Measurements from ENCODE around the gene LYPD6.

The LYPD6 gene

GRCh38 chr2:149466635-149467034 lies 136.2 kb downstream of the LYPD6 start:
- Histone ChIP-seq H3K27me3 (ENCODE audit: control insufficient read depth, insufficient read depth, low read length) (no peaks in the 10 kb centered on the region), H3K9me3 (ENCODE audit: control insufficient read depth, insufficient read depth, low read length) (no peaks in the 10 kb centered on the region), H3K36me3 (ENCODE audit: control insufficient read depth, insufficient read depth, low read length) (no peaks in the 10 kb centered on the region), H3K4me1 (ENCODE audit: control insufficient read depth, insufficient read depth, low read length) (no peaks in the 10 kb centered on the region), H3K4me3 (ENCODE audit: low read depth, low read length) (no peak overlapping the region), H3K9ac (ENCODE audit: low read depth, low read length) (no peak overlapping the region)

DNA sequence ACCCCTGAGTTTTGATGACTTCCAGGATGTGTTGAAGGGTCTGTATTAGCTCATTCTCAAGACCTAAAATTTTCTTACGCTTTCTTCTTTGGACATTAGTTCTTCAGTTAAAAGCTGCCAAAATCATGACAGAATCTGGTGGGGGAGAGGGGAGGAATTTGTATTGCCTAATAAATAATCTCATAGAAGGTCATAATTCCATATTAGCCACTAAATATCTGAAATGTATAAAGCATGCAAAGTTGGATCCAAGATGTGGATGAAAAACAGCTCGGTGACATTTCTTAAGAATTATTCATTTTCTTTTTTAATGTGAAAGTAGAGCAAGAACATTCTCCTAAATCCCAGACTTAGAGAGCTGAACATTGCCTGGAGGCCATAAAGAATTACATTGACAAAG lies 137.0 kb downstream of the LYPD6 start:
- Histone ChIP-seq H3K27me3 (ENCODE audit: control insufficient read depth, insufficient read depth, low read length) (no peaks in the 10 kb centered on the region), H3K9ac (ENCODE audit: low read depth, low read length) (no peak overlapping the region), H3K4me3 (ENCODE audit: low read depth, low read length) (no peak overlapping the region), H3K4me1 (ENCODE audit: control insufficient read depth, insufficient read depth, low read length) (no peaks in the 10 kb centered on the region), H3K36me3 (ENCODE audit: control insufficient read depth, insufficient read depth, low read length) (no peaks in the 10 kb centered on the region), H3K9me3 (ENCODE audit: control insufficient read depth, insufficient read depth, low read length) (no peaks in the 10 kb centered on the region)

GRCh38 chr2:149468636-149469035 lies 138.2 kb downstream of the LYPD6 start:
- H3K4me3 ChIP-seq (ENCODE audit: low read depth, low read length) = no peak overlapping the region
- no peaks in the 10 kb centered on the region for H3K27me3 ChIP-seq (ENCODE audit: control insufficient read depth, insufficient read depth, low read length)
- no peaks in the 10 kb centered on the region for H3K9me3 ChIP-seq (ENCODE audit: control insufficient read depth, insufficient read depth, low read length)
- no peak overlapping the region for H3K9ac ChIP-seq (ENCODE audit: low read depth, low read length)
- H3K4me1 ChIP-seq (ENCODE audit: control insufficient read depth, insufficient read depth, low read length) = no peaks in the 10 kb centered on the region
- no peaks in the 10 kb centered on the region for H3K36me3 ChIP-seq (ENCODE audit: control insufficient read depth, insufficient read depth, low read length)

- Histone ChIP-seq H3K9ac (ENCODE audit: low read depth, low read length) (no peak overlapping the region), H3K4me3 (ENCODE audit: low read depth, low read length) (no peak overlapping the region), H3K9me3 (ENCODE audit: control insufficient read depth, insufficient read depth, low read length) (no peaks in the 10 kb centered on the region)
Measured at GRCh38 chr2:149470046-149470445, 139.7 kb downstream of the LYPD6 start.

GRCh38 chr2:149472413-149472812 lies 142.0 kb downstream of the LYPD6 start:
- no peaks in the 10 kb centered on the region for H3K27me3 ChIP-seq (ENCODE audit: control insufficient read depth, insufficient read depth, low read length)
- H3K9me3 ChIP-seq (ENCODE audit: control insufficient read depth, insufficient read depth, low read length) = no peaks in the 10 kb centered on the region
- peaks cover 2% of the 10 kb centered on the region for H3K36me3 ChIP-seq (ENCODE audit: control insufficient read depth, insufficient read depth, low read length)
- no peak overlapping the region for H3K9ac ChIP-seq (ENCODE audit: low read depth, low read length)
- H3K4me3 ChIP-seq (ENCODE audit: low read depth, low read length) = no peak overlapping the region
- H3K4me1 ChIP-seq (ENCODE audit: control insufficient read depth, insufficient read depth, low read length) = no peaks in the 10 kb centered on the region

More at GRCh38 chr2:149470046-149470445, 139.7 kb downstream of the LYPD6 start:
- no peaks in the 10 kb centered on the region for H3K4me1 ChIP-seq (ENCODE audit: control insufficient read depth, insufficient read depth, low read length)
- H3K36me3 ChIP-seq (ENCODE audit: control insufficient read depth, insufficient read depth, low read length) = no peaks in the 10 kb centered on the region
- H3K27me3 ChIP-seq (ENCODE audit: control insufficient read depth, insufficient read depth, low read length) = no peaks in the 10 kb centered on the region

DNA sequence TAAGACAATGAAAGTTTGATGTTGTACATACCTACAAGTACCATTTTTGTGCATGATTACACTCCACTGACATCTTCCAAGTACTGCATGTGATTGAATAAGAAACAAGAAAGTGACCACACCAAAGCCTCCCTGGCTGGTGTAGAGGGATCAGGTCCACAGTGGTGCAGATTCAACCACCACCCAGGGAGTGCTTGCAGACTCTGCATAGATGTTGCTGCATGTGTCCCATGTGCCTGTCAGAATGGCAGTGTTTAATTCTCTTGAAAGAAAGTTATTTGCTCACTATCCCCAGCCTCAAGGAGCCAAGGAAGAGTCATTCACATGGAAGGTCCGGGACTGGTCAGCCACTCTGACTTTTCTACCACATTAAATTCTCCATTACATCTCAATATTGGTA lies 142.7 kb downstream of the LYPD6 start:
- H3K9me3 ChIP-seq (ENCODE audit: control insufficient read depth, insufficient read depth, low read length) = no peaks in the 10 kb centered on the region

GRCh38 chr2:149473521-149473920 lies 143.1 kb downstream of the LYPD6 start:
- no peak overlapping the region for H3K4me3 ChIP-seq (ENCODE audit: low read depth, low read length)
- H3K27me3 ChIP-seq (ENCODE audit: control insufficient read depth, insufficient read depth, low read length) = no peaks in the 10 kb centered on the region
- no peak overlapping the region for H3K9ac ChIP-seq (ENCODE audit: low read depth, low read length)
- no peaks in the 10 kb centered on the region for H3K9me3 ChIP-seq (ENCODE audit: control insufficient read depth, insufficient read depth, low read length)
- peaks cover 2% of the 10 kb centered on the region for H3K36me3 ChIP-seq (ENCODE audit: control insufficient read depth, insufficient read depth, low read length)
- no peaks in the 10 kb centered on the region for H3K4me1 ChIP-seq (ENCODE audit: control insufficient read depth, insufficient read depth, low read length)

More for the DNA sequence above, 142.7 kb downstream of the LYPD6 start:
- no peaks in the 10 kb centered on the region for H3K4me1 ChIP-seq (ENCODE audit: control insufficient read depth, insufficient read depth, low read length)
- no peak overlapping the region for H3K4me3 ChIP-seq (ENCODE audit: low read depth, low read length)
- H3K27me3 ChIP-seq (ENCODE audit: control insufficient read depth, insufficient read depth, low read length) = no peaks in the 10 kb centered on the region
- no peak overlapping the region for H3K9ac ChIP-seq (ENCODE audit: low read depth, low read length)
- H3K36me3 ChIP-seq (ENCODE audit: control insufficient read depth, insufficient read depth, low read length) = peaks cover 2% of the 10 kb centered on the region

DNA sequence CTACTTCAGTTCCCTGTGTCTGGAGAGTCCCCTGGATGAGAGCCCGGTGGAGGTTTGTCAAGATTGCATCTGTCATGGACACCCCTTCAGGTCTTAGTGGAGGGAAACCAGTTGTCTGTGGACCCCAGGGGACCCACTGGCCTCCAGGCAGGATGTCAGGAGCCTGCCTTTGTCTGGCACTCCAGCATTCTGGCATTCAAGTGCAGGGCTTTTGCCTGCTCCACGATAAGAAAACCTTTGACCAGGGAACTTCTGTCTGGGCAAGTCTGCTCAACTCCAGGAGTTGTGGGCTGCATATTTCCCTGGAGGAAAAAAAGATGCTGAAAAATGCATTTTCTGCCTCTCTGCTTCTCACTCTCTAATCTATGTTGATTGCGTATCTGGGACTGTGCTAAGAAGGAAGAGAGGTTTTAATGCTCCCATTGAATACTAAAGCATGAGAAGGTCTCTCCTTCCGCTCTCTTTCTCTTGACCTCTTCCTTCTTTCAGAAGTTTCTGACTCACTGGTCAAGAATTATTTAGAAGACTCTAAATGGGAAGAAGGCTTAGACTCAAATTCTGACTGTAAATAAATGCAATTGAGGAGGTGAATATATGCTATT lies 152.7 kb downstream of the LYPD6 start:
- Histone ChIP-seq H3K27me3 (ENCODE audit: control insufficient read depth, insufficient read depth, low read length) (no peaks in the 10 kb centered on the region), H3K9me3 (ENCODE audit: control insufficient read depth, insufficient read depth, low read length) (no peaks in the 10 kb centered on the region), H3K4me3 (ENCODE audit: low read depth, low read length) (no peak overlapping the region), H3K9ac (ENCODE audit: low read depth, low read length) (no peak overlapping the region), H3K36me3 (ENCODE audit: control insufficient read depth, insufficient read depth, low read length) (no peaks in the 10 kb centered on the region), H3K4me1 (ENCODE audit: control insufficient read depth, insufficient read depth, low read length) (no peaks in the 10 kb centered on the region)

DNA sequence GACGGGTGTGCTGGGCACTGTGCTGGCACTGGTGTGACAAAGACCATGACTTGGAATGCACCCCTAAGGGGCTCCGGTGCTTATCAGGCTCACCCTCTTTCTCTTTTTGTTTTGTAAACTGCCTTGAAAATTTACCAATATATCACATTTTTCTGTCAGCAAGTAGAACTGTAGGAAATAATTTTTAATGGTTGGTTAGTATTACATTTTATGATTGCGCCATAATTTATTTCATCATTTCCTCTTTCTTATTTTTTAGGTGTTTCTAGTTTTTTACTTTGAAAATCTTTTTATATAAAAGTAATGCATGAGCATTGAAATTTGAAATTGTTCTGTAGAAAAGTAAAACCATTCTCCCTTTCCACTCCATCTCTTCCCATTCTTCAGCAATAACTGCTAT lies 156.3 kb downstream of the LYPD6 start:
- peaks cover 14% of the 10 kb centered on the region for H3K4me1 ChIP-seq (ENCODE audit: control insufficient read depth, insufficient read depth, low read length)
- H3K9ac ChIP-seq (ENCODE audit: low read depth, low read length) = no peak overlapping the region
- H3K9me3 ChIP-seq (ENCODE audit: control insufficient read depth, insufficient read depth, low read length) = no peaks in the 10 kb centered on the region
- no peaks in the 10 kb centered on the region for H3K27me3 ChIP-seq (ENCODE audit: control insufficient read depth, insufficient read depth, low read length)
- H3K4me3 ChIP-seq (ENCODE audit: low read depth, low read length) = no peak overlapping the region
- H3K36me3 ChIP-seq (ENCODE audit: control insufficient read depth, insufficient read depth, low read length) = no peaks in the 10 kb centered on the region

- H3K36me3 ChIP-seq (ENCODE audit: control insufficient read depth, insufficient read depth, low read length) = no peaks in the 10 kb centered on the region
- H3K9me3 ChIP-seq (ENCODE audit: control insufficient read depth, insufficient read depth, low read length) = no peaks in the 10 kb centered on the region
- H3K9ac ChIP-seq (ENCODE audit: low read depth, low read length) = no peak overlapping the region
- H3K4me3 ChIP-seq (ENCODE audit: low read depth, low read length) = no peak overlapping the region
- H3K27me3 ChIP-seq (ENCODE audit: control insufficient read depth, insufficient read depth, low read length) = no peaks in the 10 kb centered on the region
- peaks cover 14% of the 10 kb centered on the region for H3K4me1 ChIP-seq (ENCODE audit: control insufficient read depth, insufficient read depth, low read length)
Measured at GRCh38 chr2:149487189-149487588, 156.8 kb downstream of the LYPD6 start.

GRCh38 chr2:149488706-149489440 lies 158.5 kb downstream of the LYPD6 start:
- Histone ChIP-seq H3K9me3 (ENCODE audit: control insufficient read depth, insufficient read depth, low read length) (no peaks in the 10 kb centered on the region), H3K36me3 (ENCODE audit: control insufficient read depth, insufficient read depth, low read length) (no peaks in the 10 kb centered on the region), H3K27me3 (ENCODE audit: control insufficient read depth, insufficient read depth, low read length) (no peaks in the 10 kb centered on the region), H3K4me1 (ENCODE audit: control insufficient read depth, insufficient read depth, low read length) (peaks cover 14% of the 10 kb centered on the region), H3K4me3 (ENCODE audit: low read depth, low read length) (no peak overlapping the region), H3K9ac (ENCODE audit: low read depth, low read length) (no peak overlapping the region)

DNA sequence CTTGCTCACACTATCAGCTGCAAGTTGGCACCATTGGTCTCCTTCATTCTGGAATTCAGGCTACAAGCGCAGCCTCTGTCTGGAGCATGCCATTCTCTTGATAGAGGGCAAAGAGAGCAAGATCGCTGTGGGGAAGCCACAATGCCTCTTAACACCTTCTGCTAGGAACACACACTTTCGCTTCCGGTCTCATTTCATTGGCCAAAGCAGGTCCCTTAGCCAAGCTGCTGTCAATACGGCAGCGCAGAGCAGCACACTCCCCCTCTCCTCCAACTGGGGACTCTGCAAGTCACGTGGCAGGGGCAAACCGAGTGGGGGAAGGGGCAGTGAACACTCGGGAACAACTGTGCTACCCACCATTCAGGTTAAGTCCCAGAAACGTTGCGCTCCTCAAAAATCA lies 159.1 kb downstream of the LYPD6 start:
- Histone ChIP-seq H3K27me3 (ENCODE audit: control insufficient read depth, insufficient read depth, low read length) (no peaks in the 10 kb centered on the region), H3K4me3 (ENCODE audit: low read depth, low read length) (peak overlapping the region; percentile 30), H3K9me3 (ENCODE audit: control insufficient read depth, insufficient read depth, low read length) (no peaks in the 10 kb centered on the region), H3K36me3 (ENCODE audit: control insufficient read depth, insufficient read depth, low read length) (no peaks in the 10 kb centered on the region), H3K9ac (ENCODE audit: low read depth, low read length) (no peak overlapping the region), H3K4me1 (ENCODE audit: control insufficient read depth, insufficient read depth, low read length) (peaks cover 14% of the 10 kb centered on the region)

Measured in iPS-15b (cell line).